Skeletal muscle cell (primary cell): ENCODE results near the gene ADAMTSL1.

Source experiments
- DNase-seq: peaks from one replicate; pipeline ENCODE4 v3.0.0-alpha.2; 2010; ENCODE audit warnings: low read depth
- H3K4me3 ChIP-seq: 2 replicates; pipeline ENCODE4 v1.5.1; 2011; ENCODE audit warnings: low read depth, mild to moderate bottlenecking, control low read depth, low read length, moderate library complexity

The ADAMTSL1 gene

DNA sequence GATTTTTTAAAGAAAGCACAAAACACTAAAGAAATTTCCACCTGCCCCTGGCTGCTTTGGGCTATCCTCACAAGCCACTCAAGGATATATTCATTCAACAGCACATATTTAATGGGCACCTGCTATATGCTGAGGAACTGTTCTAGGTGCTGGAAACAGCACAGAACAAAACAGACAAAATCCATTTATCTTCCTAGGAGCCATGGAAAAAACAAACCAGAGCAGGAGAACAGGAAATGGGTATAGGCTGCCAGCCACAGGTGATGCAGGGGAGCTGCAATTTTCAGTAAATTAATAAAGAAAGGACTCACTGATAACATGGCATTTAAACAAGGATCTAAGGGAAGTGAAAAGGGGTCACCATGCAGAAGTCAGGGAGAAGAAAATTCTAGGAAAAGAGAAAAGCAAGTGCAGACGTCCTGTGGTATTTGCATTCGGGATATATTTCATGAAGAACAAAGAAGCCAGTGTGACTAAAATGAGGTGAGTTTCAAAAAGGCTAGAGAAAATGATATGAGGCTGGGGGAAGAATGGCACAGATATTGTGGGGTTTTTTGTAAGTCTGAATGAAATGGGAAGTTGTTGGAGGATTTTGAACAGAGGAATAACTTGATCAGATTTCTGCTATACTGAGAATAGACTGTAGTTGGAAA lies 152.2 kb downstream of the ADAMTSL1 start:
- no peak for DNase-seq
- H3K4me3 ChIP-seq = no peak overlapping the region

DNA sequence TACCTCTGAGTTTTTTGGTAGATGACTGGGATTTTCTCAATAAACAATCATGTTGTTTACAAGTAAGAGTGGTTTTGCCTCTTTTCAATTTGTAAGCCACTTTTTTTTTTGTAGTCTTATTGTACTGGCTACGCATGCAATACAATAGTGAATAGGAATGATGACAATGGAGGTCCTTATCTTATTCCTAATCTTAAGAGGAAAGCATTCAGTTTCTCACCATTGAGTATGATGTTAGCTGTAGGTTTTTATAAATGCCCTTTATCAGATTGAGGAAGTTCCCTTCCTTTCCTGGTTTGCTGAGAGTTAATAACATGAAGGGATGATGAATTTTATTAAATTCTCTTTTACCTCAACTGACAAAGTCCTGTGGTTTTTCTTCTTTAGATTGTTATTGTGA lies 155.2 kb downstream of the ADAMTSL1 start:
- no peak for DNase-seq
- H3K4me3 ChIP-seq = no peak overlapping the region

DNA sequence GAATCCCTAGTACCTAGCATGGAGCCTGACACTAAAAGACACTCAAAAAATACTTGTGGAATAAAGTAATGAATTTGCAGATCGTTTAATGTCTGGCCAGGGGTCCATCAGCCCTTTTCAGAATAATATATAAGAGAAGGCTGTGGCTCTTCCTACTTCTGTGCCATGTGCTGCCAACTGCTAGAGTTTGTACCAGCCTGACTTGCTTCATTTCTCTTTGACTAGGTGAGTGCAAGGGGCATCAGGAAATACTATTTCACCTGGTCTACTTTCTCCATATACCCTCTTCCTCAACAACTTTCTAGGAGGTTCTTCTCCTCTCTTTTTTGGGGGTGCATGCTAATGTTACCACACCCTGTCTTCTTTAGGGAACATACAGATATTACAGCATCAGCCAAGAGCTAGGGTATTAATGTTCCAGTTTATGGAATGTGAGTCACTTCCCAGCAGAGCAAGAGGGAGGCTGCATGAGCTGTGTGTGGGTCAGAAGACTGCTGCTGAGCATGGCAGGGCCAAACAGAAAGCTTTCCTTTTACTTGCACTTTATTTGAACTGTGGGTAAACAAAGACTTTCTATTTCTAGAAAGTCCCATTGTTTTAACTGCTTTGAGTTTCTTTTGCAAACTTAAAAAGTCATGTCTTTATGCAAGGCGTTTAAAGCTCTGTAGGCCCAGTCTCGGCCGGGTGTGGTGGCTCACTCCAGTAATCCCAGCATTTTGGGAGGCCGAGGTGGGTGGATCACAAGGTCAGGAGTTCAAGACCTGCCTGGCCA lies 158.9 kb downstream of the ADAMTSL1 start:
- H3K4me3 ChIP-seq = no peak overlapping the region
- DNase-seq = peak; percentile 83

DNA sequence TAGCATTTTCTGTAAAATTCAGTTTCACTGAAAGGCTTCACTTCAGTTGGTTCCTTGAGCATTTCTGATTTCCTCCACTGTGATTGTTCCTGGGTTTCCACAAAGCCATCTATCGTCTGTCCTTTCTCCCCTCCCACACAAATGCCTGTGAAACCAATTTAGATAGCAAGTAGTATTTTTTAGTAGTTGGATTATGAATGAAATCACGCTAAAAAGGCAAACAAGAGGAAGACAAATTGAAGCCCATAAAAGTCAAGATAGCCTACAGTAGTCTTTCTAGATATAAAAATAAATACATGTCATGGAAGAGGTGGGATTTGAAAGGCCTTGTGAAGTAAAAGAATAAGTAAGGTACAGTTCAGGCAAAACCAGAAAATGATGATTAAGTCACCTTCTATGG lies 162.8 kb downstream of the ADAMTSL1 start:
- no peak overlapping the region for H3K4me3 ChIP-seq
- no peak for DNase-seq

DNA sequence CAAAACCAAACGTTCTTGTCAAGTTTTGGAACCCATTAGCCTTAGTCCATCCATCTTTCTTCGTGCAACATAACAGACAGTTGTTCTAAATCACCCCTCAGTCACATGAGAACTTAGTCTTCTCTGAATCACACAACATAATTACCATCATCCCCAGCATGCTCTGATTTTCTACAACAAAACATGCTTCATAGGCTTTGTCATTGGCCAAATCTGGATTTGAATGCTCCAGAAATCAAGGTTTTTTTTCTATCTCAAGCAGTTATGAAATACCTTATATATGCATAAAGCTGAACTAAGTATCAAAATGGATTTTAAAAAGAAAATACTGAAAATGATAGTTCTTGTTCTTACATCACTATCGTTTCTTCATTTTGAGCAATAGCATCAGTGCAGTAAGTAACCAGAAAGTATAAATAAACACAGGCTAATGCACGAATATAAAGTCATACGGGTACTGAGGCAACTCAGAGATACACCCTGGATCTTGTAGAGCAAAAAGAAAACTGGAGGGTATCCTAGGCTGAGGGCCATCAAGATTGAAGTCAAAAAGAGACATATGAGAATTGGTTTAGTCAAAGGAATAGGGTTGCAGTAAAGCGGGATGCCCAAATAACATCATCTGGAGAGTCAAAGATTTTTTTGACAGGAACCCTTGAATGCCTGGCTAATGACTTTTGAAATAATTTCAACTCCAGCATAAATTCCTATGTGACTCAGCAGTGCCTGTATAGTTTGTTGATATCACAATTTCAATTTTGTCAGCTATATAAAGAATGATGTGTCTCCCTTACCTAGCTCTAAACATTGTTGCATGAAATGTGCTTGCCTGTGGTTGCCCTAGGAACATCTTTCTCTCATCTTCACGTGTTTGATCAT lies 164.7 kb downstream of the ADAMTSL1 start:
- DNase-seq = no peak
- no peak overlapping the region for H3K4me3 ChIP-seq

DNA sequence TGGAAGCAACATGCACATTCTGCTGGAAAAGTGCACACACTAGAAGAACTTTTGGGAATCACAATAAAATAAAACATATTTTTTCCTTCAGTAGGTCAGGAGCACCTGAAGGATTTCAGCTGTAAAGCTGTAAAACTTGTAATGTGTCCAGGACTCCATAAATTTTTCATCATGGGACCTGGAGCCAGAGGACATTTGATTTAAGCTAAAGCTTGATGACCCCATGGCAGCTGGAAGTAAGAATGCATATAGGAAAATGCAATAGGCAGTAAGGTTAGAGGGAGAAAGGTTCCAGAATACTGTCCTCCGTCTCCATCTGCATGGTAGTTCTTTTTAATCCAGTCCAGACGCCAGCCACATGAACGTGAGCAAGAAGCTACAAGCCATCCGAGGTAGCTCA lies 166.0 kb downstream of the ADAMTSL1 start:
- DNase-seq = no peak

DNA sequence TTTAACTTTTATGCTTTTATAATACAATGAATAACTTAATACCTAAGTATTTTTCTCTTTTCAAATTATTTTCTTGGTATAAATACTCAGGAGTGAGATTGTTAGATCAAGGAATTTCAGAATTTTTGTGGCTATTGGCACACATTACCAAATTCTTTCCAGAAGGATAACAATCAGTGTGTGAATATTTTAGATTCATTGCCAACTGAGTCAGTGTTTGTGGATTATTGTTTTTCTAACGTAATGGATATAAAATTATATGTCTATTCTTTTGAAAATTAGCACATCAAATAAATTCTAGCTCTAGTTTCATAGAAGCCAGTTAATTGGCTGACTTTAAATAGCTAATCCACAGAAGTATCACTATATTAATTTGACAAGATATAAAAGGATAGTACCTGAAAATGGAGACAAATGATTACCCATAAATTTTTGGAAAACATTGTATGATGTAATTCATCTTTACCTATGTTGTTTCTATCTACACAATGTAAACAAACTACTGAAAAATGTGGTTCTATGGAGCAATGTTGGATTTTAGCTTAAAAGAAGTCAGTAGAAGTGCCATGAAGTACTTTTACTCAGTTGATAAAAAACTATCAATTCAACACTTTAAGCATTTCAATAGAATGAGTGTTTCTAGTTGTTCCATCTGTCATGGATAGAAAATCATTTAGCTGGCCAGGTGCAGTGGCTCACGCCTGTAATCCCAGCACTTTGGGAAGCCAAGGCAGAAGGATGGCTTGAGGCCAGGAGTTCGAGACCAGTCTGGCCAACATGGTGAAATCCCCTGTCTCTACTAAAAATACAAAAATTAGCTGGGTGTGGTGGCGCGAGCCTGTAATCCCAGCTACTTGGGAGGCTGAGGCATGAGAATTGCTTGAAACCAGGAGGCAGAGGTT lies 185.1 kb downstream of the ADAMTSL1 start:
- no peak overlapping the region for H3K4me3 ChIP-seq
- DNase-seq = no peak

More for the DNA sequence above, 166.0 kb downstream of the ADAMTSL1 start:
- H3K4me3 ChIP-seq = no peak overlapping the region

DNA sequence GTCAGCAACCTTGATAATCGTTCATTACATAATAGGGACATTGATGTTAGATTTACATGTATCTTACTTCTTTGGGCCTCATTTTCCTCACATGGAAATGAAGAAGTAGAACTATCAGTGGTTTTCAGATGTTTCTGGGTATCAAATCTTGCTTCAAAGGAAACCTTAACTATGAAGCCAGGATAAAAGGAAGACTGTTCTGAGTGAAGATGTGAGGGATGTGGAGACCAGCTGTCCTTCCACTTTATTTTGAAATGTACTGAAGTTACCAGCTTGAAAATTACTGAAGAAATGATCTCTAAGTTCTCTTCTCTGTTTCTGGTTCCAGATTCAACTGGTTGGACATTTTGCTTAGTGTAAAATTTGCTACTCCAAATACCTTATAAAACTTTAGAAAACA lies 186.0 kb downstream of the ADAMTSL1 start:
- H3K4me3 ChIP-seq = no peak overlapping the region
- DNase-seq = no peak

DNA sequence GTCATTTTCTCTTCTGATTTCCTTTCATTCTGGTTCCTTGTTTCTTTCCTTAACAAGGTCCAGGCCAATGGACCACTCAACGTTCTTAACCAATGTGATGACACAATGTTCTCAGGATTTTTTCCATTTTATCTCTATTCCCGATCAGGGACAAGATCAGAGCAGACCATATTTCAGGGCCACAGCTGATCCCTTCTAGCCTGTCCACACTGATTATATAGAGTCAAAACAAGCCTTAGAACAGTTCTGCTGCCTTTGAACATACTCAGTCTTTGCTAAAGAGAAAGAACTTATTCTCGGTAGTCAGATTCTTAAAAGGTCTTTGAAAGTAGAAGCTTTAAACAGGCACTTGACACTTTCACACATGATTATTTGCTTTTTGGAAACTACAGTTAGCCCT lies 188.4 kb downstream of the ADAMTSL1 start:
- no peak for DNase-seq
- no peak overlapping the region for H3K4me3 ChIP-seq

DNA sequence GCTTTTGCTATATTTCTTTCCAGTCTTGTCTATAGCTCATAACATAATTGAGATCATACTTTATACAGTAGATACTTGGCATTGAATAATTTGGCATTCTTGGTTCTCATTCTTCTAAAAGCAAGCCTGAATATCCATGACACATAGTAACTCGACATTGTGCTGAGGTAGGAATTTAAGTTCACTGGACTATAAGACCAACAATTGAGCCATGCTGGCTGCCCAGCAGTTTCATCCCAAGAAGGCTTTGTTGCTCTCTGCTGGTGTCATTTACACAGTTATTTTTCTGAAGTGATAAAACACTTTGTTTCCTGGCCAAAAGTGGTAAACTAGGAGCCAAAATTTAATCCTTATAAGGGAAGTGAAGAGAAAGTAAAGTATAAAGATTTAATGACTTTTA lies 192.0 kb downstream of the ADAMTSL1 start:
- DNase-seq = no peak
- H3K4me3 ChIP-seq = no peak overlapping the region

DNA sequence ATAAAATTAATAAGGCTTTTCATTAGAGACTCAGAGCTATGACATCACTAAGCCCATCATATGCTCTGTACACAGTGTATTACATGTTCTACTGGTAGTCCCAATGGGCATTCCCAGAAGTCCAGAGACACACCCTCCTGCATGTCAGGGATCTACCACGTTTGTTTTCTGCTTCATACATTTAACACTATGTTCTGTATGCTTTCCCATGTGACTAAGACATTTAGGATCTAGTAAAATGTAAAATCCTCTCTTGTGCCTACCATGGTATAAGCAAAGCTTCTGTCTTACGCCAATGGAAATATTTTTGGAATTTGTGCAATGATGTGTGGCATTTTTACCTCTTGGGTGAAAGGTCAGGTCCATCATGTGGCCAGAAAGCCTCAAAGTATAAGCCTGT lies 192.4 kb downstream of the ADAMTSL1 start:
- no peak overlapping the region for H3K4me3 ChIP-seq
- peak; percentile 68 for DNase-seq

DNA sequence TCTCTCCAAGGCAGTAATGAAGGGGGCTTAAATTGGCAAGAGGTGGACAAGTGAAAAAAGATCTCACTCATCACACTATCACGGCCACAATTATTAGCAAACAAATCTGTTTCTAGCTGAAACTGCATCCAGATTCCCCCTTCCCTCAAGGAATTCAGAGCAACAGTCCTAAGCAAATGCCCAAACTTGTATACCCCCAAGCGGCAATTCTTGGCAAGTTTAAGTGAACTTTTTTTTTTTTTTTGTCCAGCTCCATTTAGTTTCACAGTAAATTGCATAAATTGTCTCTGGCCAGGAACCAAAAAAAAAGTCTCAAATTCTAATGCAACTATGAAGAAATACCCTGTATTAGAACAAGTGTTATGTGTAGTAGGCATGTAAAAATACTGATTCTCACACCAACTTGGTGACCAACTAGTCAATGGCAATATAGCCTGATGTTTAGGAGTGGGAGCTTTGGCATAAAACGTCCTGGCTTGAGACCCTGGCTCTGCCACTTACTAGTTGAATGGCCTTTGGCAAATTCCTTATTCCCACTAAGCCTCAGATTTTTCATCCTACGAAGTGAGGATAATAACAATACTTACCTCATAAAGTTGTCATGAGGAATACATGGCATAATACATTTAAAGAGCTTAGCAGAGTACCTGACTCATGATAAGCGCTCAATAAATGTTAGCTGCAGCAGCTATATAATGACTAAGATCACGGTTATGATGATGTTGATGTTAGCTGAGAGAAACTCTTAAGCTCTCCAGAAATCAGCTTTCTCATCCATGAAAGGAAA lies 193.2 kb downstream of the ADAMTSL1 start:
- no peak overlapping the region for H3K4me3 ChIP-seq
- DNase-seq = no peak

DNA sequence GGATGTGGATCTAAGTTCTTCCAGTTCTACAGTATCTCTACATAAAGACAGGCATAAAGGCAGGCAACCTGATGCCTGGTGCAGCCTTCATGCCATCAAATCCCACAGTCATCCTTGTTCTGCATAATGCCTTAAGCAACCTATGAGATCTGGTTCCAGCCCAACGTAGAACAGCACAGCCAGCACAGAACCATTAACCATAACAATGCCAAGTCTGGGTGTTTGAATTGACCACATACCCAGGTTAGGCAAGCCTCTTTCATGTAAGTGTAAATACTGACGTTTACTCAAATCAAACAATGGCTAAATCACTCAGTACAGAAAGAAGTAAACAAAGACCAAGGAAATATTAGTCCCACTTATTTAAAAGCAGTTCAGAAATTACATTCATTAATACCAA lies 195.0 kb downstream of the ADAMTSL1 start:
- no peak for DNase-seq
- H3K4me3 ChIP-seq = no peak overlapping the region

DNA sequence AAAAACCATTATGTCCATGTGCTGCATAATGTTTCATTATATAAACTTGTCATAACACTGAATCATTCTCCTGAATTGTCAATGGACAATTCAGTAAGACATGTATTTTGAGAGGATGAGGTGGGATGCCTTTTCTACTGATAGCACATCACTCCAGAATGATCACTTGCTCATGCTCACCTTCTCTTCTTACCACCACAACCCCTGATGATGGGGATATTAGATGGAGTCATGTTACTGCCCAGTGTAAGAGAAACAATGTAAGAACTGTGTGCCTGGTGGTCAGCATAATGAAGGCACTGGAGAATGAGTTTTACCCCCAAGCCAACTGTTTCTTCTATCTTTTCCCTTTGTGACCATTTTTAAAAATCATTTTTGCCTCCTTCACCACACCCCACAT lies 198.8 kb downstream of the ADAMTSL1 start:
- DNase-seq = no peak
- H3K4me3 ChIP-seq = no peak overlapping the region

DNA sequence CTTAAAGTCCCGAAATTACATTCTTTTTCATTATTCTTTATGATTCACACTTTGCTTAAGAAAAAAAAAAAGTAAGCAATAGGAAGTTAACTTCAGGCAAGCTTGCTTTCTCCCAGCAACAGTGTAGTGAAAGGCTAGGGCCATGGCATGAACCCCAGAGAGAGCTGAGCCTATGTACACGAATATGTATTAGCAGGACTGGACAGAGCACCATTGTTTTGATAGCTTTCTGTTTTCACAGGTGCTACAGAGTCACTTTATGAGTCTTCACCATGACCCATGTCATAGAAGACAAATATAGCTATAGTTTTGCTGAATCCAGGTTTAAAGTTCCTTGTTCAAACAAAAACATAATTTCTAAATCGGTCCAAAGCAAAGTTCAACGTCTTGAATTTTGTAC lies 199.2 kb downstream of the ADAMTSL1 start:
- no peak for DNase-seq
- no peak overlapping the region for H3K4me3 ChIP-seq

DNA sequence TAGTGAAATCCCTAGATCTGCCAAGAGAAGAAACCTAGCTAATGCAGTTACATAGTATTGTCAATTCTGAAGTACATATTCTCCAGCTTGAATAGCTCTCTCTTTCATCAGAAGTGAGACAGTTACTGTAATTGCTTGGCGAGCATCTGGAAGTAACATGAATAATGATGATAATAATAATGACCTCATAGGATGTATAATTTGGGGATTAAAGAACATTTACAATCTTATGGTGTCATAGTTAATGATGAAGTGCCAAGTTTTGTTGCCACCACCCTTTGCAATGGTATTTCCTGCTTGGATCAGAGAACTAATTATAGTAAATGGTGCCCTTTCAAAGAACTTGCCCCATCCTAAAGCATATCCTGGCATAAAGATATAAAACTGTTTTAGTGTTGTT lies 201.4 kb downstream of the ADAMTSL1 start:
- DNase-seq = no peak
- H3K4me3 ChIP-seq = no peak overlapping the region

DNA sequence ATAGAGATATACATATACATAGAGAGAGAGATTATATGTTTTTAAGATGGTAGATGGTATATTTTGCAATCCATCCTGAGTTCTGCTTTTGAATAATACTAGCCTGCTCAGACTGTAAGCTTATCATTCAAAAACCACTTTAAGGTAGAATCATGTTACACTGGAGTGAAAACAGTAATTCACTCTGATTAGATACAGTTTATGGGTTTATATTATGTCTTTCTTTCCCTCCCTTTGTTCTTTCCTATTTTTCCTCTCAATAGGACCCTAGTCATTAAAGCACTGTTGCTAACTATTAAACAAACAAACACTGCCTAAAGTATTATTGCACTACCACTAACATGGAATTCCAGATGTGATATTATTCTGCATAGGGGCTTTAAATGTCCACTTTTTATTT lies 202.0 kb downstream of the ADAMTSL1 start:
- H3K4me3 ChIP-seq = no peak overlapping the region
- no peak for DNase-seq

DNA sequence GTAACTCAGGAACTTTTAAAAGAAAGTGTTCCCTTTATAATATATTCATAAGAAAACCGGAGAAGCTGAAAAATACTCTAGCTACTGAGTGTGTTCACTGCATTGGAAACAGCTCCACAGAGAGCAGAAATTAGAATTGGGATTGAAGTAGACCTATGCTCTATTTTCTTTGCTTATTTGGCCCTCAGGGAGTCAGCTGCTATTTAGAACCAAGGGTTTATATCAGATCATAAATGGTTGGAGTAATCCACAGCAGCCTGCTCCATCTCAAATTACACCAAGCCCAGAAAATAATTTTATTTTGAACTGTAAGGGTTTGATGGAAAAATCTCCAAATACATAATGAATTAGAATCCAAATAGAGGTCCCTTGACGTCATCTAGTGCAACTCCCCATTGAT lies 202.6 kb downstream of the ADAMTSL1 start:
- no peak for DNase-seq
- no peak overlapping the region for H3K4me3 ChIP-seq
